NCI-H2227 (cell line): ENCODE measurements around the gene DIRAS1.

Source experiments
- DNase-seq: peaks from one replicate; lab custom pipeline; 2025; ENCODE audit not compliant: unreplicated experiment; lab: John Stamatoyannopoulos, UW

The DIRAS1 gene

GRCh38 chr19:2755811-2756210, 34.6 kb upstream of the DIRAS1 start:
- DNase-seq, result no peak

GRCh38 chr19:2755448-2755705, 34.2 kb upstream of the DIRAS1 start:
- no peak for DNase-seq

GRCh38 chr19:2754659-2755447, 33.7 kb upstream of the DIRAS1 start:
- no peak for DNase-seq

- no peak for DNase-seq
Observed at GRCh38 chr19:2751438-2751830, 30.3 kb upstream of the DIRAS1 start.

DNA sequence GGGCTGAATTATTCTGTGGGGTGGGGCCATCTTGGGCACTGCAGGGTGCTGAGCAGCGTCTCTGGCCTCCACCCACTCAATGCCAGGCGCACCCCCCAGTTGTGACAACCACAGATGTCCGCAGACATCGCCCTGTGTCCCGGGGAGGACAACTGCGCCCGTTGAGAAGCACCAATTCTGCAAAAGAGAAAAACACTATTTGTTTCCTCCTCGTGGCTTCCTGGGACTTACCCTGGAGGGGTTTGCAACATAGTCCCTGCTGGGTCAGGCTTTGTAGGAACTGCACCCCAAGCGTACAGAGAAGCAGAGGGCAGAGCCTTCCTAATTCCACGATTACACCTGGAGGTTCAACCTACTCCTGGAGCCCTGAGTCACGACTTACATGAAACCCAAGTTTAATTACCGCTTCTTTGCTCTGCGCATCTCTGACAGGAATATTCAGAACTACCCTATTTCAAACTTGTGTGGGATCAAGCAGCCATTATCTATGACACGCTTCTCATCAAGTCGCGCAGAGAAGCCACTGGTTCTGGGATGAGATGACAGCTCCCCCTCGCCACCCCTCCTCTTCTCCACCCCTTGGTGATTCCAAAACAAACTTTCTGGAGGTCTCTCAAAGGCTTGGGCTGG, 29.8 kb upstream of the DIRAS1 start:
- no peak for DNase-seq

DNA sequence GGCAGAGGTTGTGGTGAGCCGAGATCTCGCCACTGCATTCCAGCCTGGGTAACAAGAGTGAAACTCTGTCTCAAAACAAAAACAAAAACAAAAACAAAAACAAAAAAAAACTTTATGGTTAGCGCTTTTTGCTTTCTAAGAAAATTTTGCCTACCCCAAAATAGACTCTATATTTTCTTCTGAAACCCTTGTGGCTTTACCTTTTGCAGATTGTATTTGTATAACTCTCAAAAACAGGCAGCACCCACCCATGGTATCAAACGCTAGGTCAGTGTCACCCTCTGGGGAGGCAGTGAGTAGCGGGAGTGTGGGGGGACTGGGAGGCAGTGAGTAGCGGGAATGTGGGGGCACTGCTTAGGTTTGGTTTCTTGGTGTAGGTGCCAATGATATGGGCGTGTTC, 26.2 kb upstream of the DIRAS1 start:
- DNase-seq, result no peak

DNA sequence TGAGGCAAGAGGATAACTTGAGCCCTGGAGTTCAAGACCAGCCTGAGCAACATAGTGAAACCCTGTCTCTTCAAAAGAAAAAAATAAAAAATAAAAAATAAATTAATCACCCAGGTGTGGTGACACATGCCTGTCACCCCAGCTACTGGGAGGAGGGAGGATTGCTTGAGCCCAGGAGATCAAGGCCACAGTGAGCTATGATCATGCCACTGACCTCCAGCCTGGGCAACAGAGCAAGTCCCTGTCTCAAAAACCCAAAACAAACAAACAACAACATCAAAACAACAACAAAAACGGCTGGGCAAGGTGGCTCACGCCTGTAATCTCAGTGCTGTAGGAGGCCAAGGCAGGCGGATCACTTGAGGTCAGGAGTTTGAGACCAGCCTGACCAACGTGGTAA, 22.9 kb upstream of the DIRAS1 start:
- DNase-seq, result no peak

GRCh38 chr19:2743099-2743498, 21.9 kb upstream of the DIRAS1 start:
- no peak for DNase-seq

DNA sequence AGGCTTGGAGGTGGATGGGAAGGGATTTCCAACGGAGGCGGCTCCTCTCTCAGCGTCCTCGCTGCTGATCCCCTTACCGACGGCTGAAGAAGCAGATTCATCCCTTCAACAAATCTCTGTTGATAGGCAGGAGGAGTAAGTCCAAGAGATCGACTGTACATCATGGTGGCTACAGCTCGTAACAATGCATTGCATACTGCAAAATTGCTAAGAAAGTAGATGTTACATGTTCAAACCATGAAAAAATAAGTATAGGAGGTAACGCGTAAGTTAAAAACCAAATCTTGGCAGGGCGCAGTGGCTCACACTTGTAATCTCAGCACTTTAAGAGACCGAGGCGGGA, 19.1 kb upstream of the DIRAS1 start:
- no peak for DNase-seq

DNA sequence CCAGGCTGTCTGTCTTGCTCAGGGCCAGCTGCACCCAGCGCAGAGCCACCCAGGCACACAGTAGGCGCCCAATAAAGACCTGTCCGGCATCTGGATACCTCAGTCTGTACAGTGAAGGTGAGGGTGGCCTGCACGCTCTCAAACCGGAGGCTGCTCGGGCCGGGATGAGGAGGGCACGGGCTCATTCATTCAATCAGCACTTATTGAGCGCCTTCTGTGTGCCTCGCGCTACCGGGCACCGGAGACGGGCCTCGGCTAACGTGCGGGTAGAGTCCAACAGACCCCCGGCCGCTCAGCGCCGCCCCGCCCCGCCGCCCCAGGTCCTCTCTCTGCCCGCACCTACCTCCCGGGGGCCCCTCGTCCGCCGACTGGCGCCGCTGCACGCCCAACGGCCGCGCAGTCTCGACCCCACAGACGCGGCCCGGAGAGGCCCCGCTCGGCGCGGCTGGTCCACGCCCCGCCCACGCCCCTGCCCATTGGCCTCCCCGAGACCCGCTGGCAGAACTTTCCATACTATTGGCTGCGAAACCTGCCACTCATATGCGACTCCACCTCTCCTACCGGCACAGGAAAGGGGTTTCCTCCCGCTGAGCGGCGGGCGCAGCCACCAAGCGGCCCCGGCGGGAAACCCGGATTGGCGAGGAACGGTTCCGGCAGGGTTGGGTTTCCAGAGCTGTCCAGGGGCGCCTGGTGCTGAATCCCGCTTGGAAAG, 18.6 kb upstream of the DIRAS1 start, which contains the start of gene SLC39A3:
Gene SLC39A3, minus strand, starts transcription at position 416 of the 712 bp plus-strand sequence. CDS start 2,760 bp downstream, outside the sequence.
- peak; percentile 96 for DNase-seq

DNA sequence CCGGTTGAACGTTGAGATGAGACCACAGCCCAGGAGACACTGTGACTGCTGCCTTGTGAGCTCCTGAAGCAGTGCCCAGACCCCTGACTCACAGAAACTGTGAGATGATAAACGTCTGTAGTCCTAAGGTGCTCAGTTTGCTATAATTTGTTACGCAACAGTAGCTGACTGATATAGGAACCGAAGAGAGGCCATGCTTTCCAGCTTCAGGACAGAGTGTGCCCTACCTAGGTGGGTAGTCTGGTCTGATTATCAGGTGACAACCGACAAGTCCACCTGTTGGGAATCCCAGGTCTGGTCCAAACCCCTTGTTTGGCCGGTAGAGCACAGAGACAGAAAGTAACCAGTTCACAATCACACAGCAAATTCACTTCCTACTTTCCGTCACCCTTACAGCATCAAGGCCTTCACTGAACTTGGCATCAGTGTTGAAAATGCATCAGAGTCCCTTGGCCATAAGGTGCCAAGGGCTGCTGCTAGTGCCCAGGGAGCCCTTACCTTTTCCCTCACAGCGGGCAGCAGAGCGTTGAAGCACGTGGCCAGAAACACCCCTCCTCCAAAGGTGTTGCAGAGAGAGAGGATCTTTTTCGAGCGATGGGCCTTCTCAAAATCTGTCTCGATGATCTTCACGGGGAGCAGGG, 15.5 kb upstream of the DIRAS1 start:
- no peak for DNase-seq

GRCh38 chr19:2735374-2735773, 14.2 kb upstream of the DIRAS1 start:
- no peak for DNase-seq

DNA sequence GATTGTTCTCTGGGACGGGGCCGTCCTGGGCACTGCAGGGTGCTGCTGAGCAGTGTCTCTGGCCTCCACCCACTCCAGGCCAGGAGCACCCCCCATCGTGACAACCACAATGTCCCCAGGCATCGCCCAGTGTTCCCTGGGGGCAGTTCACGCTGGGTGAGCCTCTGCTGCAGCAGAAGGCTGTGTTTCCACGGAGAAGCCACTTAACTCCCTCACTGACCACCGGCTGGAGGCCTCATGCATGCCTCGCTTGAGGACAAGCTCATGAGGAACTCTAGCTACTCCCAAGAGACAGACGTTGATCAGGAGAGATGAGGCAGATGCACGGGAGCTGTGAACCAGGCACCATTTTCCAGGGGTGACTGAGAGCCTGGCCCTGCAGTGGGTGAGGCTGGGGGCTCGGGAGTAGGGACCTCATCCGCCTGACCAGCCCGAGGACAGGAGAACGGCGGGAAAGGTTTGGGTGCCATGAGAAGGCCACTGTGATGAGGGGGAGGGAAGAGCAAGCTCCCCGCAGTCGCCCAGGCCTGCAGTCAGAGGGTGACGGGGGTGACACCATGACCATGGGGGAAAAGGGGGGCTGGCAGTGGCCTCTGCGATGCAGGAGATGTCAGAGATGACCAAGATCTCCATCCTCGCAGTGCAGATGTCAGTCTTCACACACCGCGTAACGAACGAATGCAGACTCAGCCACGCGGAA, 13.6 kb upstream of the DIRAS1 start:
- DNase-seq, result no peak

DNA sequence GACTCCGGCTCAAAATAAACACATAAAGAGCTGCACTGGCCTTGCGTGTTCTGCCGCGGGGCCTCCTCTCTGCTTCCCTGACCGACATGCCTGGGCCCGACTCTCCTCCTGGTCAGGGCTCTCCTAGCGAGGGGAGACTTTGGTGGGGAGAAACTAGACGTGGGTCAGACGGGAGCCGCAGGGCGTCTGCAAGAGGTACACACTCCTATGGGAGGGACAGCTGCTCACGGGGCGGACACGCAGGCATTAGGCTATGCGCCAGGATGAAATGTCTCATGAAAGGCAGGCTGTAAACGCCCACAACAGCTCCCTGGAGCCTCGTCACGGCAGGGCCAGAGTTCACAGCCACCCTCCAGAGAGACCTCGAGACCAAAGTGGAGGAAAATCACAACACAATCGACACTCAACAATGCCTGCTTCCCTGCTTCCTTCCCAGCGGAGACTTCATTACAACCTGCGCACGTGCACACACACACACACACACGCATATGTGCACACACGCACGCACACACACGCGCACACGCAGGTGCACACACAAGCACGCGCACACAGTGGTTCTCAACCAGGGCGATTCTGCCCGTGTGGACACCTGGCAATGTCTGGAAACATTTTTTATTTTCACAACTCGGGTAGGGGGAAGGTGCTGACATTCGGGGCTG, 12.9 kb upstream of the DIRAS1 start:
- DNase-seq, result peak; percentile 52

DNA sequence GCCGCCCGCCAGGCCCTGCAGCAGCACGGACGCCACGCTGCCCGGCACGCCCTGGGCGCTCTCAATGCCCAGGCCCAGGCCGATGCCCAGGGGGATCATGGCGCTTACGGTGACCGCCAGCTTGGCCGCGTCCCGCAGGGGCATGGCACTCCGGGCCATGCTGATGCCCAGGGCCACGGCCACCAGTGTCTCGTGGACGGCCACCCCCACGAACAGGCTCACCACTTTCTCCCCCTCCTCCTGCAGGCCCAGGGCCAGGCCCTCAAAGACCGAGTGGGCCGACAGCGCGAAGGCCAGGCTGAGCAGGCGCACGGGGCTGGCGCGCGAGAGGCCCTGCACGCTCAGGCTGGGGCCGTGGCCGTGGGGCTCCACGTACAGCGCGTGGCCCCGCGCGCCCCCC, 11.7 kb upstream of the DIRAS1 start:
- no peak for DNase-seq

DNA sequence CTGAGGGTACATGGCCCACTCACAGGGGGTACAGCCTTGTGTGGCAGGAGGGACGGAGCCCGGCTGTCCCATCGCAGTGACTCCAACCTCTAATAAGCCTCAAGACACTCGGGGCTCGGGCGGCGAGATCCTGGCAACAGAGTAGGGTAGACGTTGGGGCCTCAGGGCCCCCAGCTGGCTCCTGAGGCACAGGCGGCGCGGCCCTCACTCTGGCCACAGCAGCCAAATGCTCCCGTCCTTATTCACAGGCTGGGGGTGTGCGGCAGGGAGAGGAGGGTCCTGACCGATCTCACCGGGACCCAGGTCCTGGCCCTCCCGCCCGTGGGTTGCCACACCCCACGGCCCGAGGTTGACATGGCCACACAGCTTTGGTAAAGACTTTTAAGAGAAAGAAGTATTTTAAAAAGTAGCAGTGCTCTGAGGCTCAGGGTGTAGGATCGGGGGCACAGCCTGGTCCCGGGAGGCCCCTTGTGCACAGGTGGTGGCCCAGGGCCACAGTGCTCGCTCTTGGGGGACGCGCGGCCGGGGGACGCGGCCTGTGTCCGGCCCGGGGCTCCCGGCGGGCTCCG, 11.1 kb upstream of the DIRAS1 start:
- DNase-seq, result no peak

GRCh38 chr19:2731181-2731995, 10.2 kb upstream of the DIRAS1 start:
- no peak for DNase-seq

- DNase-seq, result no peak
Observed at GRCh38 chr19:2729943-2730818, 9.0 kb upstream of the DIRAS1 start.
